ENCODE results near the gene CENPI. TPM values are rescaled to one million over a fixed set of nuclear protein-coding genes. Genes with fewer than 3 reads are reported as not detected.

The CENPI gene
- total and polyA plus RNA-seq, 2 of the 13 experiments (the other 11 are each of a cell fraction or from before 2014, with no cell fraction given), result 5.1 to 26.5 TPM

- TF ChIP-seq E2F5 (CRISPR knock-in tag; conservative IDR thresholded peaks at IDR 0.05) (0 out of 2 replicates have a peak, but pooled peaks have one; percentile 27), SRY (CRISPR knock-in tag; IDR thresholded peaks at IDR 0.05) (0 out of 2 replicates have a peak, but pooled peaks have one; percentile 43), SAP130 (CRISPR knock-in tag; IDR thresholded peaks at IDR 0.05; ENCODE audit: low read depth) (peak; percentile 57), GLI4 (CRISPR knock-in tag; IDR thresholded peaks at IDR 0.05; ENCODE audit: borderline replicate concordance) (0 out of 2 replicates have a peak, but pooled peaks have one; percentile 11), ELF4 (CRISPR knock-in tag; IDR thresholded peaks at IDR 0.05; ENCODE audit: borderline replicate concordance) (no peak), ZNF652 (CRISPR knock-in tag; IDR thresholded peaks at IDR 0.05; ENCODE audit: borderline replicate concordance, low read depth) (peak; percentile 65; the same call in 1 of the 2 replicates), KLF12 (CRISPR knock-in tag; IDR thresholded peaks at IDR 0.05; ENCODE audit: borderline replicate concordance) (0 out of 2 replicates have a peak, but pooled peaks have one; percentile 26), ZFX (CRISPR knock-in tag; IDR thresholded peaks at IDR 0.05; ENCODE audit: low read depth) (peak; percentile 64), ZNF224 (CRISPR knock-in tag; IDR thresholded peaks at IDR 0.05) (no peak), ZMYM3 (CRISPR knock-in tag; IDR thresholded peaks at IDR 0.05) (0 out of 2 replicates have a peak, but pooled peaks have one; percentile 19), ATF2 (CRISPR knock-in tag; IDR thresholded peaks at IDR 0.05) (0 out of 2 replicates have a peak, but pooled peaks have one; percentile 18), KDM2A (CRISPR knock-in tag; IDR thresholded peaks at IDR 0.05; ENCODE audit: borderline replicate concordance, low read depth) (peak; percentile 37; the same call in 1 of the 2 replicates), ATRX (CRISPR knock-in tag; IDR thresholded peaks at IDR 0.05; ENCODE audit: borderline replicate concordance) (no peak), ZNF136 (CRISPR knock-in tag; IDR thresholded peaks at IDR 0.05; ENCODE audit: low read depth) (no peak), TAF1 (CRISPR knock-in tag; IDR thresholded peaks at IDR 0.05) (peak; percentile 34), PHB2 (IDR thresholded peaks at IDR 0.05; ENCODE audit: partially characterized antibody) (no peak), POLR2A (IDR thresholded peaks at IDR 0.05; ENCODE audit: insufficient read depth in 1 of 2, low read depth in 2 of 2, low read length in 2 of 2) (peak; percentile 41 to 52; a peak in 2 of 4 replicates), MTF2 (CRISPR knock-in tag; IDR thresholded peaks at IDR 0.05; ENCODE audit: borderline replicate concordance) (no peak), HNRNPLL (IDR thresholded peaks at IDR 0.05; ENCODE audit: low read depth, low read length, poor library complexity, severe bottlenecking) (peak; percentile 96), ZNF570 (CRISPR knock-in tag; IDR thresholded peaks at IDR 0.05; ENCODE audit: borderline replicate concordance) (no peak), ETV5 (CRISPR knock-in tag; IDR thresholded peaks at IDR 0.05; ENCODE audit: borderline replicate concordance) (peak; percentile 17; the same call in 1 of the 2 replicates)
These were observed 46.3 kb upstream of the CENPI start, which contains the start of gene TRMT2B (continued) for GRCh38 chrX:101051549-101052302.

All from HepG2 (cell line).